Measurements from ENCODE around the gene CKAP2L. TPM values are rescaled to one million over a fixed set of nuclear protein-coding genes. Genes with fewer than 3 reads are reported as not detected.
"Not testable (repeated sequence)": the region's sequence is repeated elsewhere in the genome, so short reads cannot be mapped to it uniquely, and the experiment has no call there.

CKAP2L gene
- total RNA-seq, 1 donor from 2014 or later: 0.30 TPM

DNA sequence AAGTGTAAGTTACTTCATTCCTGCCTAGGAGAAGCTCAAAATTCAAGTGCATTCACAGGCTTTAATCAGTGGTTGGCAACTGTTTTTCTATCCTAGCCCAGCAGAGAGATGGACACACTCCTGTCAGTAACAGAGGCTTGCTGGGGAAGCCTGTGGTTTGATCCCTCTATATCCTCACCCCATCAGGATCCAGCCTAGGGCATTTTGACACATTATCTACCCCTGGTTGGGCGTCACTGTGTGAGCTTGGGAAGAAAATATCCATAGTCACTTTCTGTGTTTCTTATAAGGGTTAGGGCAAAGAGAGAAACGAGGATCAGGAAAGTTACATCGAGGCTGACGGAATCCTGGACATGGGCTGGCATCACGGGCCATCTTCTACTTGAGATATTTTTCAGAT lies 33.6 kb downstream of the CKAP2L start:
- no peak for DNase-seq (ENCODE audit: low spot score)
- intact Hi-C loops (cut with DNase I): no loop called here

DNA sequence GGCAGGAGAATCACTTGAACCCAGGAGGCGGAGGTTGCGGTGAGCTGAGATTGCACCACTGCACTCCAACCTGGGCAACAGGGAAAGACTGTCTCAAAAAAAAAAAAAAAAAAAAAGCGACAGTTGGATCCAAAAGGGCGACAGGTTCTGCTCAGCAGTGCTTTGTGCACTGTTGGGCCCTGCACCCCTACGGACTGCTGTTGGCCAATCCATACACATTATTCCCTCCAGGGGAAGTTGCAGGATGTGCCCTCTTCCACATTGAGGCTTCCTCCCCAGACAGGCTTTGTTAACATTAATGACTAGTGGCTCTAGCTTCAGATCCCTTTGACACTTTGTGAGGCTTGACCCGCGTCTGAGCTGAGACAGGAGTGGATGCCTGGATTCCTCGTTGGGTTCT lies 34.2 kb downstream of the CKAP2L start:
- intact Hi-C loops (cut with DNase I): no loop called here
- no peak for DNase-seq (ENCODE audit: low spot score)

DNA sequence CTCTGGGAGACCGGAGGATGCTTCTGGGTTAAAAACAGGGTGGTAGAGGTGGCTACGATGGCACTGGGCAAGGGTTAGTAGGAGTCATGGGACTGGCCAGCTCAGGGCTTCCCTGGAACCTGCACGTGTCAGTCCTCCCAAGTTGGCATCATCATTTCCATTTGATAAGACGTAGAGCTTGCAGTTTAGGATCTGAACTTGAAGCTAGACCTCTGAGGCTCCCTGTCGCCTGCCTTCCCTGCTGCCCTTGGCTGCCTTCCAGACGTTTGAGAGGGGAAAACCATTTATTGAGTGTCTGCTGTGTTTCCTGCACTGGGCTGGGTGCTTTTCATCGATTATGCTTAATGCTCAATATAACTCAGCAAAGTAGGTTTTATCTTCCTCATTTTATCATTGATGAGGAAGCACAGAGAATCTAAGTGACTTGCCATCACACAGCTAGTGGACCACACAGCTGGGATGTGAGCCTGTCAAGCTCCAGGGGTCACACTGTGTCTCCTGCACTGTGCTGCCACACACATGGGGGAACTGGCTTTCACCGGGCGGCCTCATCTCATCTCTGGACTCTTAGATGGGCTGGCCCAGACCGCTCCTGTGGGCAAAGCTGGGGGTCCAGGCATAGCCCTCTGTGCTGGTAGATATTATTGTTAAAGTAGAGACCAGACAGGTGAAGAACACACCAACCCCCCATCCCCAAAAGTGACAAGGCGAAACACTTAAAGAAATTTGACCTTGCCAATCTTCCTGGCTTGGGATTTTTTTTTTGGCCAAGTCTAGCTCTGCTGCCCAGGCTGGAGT lies 35.8 kb downstream of the CKAP2L start:
- intact Hi-C loops (cut with DNase I): no loop called here
- DNase-seq (ENCODE audit: low spot score): no peak

DNA sequence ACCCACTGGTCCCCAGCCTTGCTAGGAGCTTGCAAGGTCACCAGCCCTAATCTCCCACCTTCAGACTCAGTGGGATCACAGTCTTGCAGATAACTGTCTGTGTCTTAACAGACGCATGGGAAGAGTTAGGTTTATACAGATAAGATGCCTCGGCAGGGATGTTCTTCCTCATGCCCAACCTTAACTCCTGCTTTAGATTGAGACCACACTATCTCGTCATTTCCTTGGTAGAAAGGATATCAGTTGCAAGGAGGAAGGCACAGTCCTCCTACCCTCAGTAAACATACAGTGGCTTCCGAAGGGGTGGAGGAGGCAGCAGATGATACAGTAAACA lies 36.4 kb downstream of the CKAP2L start:
- DNase-seq (ENCODE audit: low spot score): no peak
- intact Hi-C loops (cut with DNase I): no loop called here

DNA sequence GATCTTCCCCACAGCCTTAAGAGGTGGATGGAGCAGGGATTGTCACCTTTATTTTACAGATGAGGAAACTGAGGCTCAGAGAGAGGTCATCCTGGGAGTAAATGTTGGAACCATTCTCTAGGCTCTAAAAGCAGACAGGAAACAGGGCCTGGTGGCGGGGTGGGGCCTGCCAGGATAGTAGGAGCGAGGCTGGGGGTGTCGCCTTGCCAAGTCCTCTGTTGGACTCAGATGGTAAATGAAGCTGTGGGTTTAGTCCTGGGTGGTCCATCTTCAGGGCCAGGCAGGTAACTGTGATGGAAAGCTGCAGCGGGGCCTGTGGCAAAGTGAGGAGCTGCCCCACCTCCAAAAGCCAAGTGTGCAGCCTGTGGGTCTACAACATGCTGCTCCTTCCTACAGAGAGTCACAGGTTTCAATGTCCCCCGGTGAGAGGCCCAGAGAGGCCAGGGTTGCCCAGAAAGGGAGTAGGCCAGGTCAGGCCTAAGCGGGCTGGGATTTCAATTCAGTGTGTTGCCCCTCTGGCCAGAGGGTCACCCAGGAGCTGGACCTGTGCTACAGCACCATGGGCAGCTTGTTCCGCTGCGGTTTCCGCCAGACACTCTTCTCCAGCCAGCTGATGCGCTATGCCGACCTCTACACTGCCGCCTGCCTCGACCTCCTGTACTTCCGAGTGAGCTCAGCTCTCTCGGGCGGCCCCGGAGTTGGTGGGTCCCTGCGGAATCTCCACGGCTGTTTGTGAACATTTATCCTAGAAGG lies 37.0 kb downstream of the CKAP2L start:
- no peak for DNase-seq (ENCODE audit: low spot score)
- intact Hi-C loops (cut with DNase I): no loop called here

DNA sequence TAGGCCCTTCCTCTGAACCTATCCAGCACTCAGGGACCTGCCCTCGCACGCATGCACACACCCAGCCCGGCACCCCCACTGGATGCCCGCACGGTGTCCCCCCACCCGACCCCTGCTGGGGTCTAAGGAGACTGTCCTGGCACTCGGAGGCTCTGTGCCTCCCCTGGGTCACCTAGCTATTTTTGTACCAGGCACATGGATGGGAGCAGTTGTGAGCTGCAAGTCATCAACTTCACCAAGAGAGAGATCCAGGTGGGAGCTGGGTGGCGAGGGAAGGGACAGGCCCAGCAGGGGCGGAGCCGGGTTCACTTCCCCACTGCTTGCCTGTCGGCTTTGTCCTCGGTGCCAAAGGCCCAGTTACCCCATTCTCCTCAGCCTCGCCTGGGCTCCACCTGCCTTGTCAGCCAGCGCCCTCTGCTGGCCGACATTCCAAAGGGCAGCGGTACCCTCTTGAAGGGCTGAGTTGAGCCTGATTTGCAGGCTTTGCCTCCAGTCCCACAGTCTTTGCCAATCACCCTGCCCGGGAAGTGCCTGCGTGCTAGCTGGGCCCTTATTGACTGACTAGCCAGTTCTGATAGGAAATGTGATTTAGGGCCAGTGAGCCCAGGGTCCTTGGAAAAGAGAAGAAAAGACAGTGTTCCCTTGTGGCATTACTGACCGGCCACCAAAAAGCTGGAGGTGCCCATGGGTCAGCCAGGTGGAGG lies 37.8 kb downstream of the CKAP2L start:
- DNase-seq (ENCODE audit: low spot score): peak; percentile 95
- intact Hi-C loops (cut with DNase I): loop anchor here (1.0 kb wide), 2 partner anchors 100 to 126 kb away; no protein-coding TSS in a partner anchor

DNA sequence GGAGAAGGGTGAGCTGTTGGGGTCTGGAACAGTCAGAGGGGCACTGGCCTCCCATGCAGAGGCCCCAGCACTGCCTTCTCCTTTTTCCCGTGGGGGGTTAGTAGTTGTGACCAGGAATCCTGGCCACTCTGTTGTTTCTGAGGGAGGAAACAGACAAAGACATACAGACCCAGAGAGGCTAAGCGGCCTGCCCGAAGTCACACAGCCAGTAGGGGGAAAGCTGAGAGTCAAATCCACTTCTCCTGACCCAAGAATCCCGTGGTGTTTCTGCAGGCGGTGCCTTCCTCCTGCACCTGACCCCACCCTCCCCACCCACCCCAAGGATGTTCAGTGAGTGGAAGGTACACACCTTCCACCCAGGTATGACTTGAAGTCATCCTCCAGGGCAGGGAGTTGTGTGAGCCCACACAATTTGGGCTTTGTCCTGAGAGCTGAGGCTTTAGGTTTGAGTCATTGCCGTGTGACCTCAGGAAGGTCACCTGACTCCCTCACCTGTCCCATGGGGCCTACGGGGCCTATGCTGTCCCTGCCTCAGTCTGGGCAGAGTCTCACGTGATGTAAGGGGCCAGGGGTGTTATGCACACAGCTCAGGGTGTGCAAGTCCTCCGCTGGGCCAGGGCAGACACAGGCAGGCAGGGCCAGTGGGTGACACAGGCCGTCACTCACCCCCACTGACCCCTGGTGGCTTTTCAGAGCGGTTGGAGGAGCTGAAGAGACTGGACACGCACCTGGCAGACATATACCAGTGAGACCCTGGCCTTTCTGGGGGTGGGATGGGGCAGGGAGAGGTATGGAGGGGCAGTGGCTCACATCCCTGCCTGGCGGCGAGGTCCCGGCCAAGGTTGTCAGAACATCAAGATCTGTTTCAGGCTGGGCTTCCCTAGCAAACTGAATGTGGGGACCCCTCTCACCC lies 38.6 kb downstream of the CKAP2L start:
- DNase-seq (ENCODE audit: low spot score): no peak
- intact Hi-C loops (cut with DNase I): loop anchor here (1.0 kb wide), 2 partner anchors 100 to 126 kb away; no protein-coding TSS in a partner anchor

DNA sequence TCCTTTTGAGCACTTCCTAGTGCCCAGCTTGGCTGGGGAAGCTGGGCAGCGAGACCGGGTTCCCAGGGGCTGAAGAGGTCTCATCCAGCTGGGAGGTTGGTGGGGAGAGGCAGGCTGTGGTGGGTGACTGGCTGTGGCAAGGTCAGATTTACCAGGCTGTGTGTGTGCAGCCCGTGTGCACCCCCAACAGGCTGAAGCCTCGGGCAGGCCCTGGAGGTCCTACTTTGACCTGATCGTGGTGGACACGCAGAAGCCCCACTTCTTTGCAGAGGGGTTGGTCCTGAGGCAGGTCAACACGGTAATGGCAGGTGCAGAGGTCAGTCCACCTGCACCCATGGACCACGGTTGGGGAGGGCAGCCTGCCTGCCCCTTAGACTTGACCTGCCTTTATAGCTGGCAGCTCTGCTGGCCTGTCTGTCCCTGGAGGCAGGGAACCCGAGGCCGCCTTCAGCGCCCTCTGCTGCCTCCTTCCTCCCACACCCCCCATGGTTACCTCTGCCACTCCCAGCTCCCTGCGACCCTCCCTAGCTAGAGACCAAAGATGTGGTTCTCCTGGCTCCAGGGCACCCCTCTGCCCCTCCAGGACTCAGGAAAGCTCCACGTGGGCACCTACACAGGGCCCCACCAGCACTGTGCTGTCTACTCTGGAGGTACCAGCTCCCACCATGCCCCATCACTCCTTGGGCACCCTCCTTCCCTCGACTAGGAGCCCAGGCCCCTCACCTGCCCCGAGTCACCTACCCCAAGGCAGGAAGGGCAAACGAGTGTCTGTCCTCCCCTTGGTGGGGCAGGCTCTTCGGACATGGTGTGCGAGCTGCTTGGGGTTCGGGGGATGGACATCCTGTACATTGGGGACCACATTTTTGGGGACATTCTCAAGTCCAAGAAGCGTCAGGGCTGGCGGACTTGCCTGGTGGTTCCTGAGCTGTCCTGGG lies 39.6 kb downstream of the CKAP2L start:
- intact Hi-C loops (cut with DNase I): no loop called here
- no peak for DNase-seq (ENCODE audit: low spot score)

DNA sequence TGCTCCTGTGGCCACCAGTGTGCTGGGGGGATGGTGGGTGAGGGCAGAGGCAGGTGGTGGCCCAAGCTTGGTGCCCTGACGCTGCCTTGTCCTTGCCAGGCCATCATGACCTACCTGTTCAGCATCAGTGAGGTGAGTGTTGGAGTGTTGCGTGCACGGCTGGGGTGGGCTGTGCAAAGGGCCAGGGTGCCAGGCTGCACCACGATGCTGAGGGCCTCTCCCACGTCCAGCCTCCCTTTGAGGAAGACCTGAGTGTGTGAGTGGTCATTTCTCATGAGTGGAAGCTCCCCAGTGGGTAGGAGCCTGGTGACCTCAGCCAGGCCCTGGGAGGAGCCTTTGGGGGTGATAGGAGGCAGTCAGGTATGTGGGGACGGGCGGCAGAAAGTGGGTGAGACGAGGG lies 40.4 kb downstream of the CKAP2L start:
- DNase-seq (ENCODE audit: low spot score): no peak
- intact Hi-C loops (cut with DNase I): no loop called here

DNA sequence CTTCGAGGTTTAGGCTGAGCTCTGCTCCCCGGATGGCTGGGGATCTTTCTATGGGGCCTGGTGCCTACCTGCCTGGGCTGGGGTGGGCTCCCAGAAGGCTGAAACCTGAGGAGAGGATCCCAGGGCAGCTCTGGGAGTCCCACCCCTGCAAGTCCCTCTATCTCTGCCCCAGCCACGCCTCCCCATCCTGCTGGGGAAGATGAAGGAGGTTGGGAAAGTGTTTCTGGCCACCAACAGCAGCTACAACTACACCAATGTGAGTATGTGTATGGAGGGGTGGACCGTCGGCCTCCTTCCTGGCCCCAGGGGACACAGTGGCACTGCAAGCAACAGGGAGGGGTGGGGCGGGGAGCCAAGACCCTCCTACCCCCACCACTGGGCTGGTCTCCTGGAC lies 40.9 kb downstream of the CKAP2L start:
- DNase-seq (ENCODE audit: low spot score): no peak
- intact Hi-C loops (cut with DNase I): no loop called here

DNA sequence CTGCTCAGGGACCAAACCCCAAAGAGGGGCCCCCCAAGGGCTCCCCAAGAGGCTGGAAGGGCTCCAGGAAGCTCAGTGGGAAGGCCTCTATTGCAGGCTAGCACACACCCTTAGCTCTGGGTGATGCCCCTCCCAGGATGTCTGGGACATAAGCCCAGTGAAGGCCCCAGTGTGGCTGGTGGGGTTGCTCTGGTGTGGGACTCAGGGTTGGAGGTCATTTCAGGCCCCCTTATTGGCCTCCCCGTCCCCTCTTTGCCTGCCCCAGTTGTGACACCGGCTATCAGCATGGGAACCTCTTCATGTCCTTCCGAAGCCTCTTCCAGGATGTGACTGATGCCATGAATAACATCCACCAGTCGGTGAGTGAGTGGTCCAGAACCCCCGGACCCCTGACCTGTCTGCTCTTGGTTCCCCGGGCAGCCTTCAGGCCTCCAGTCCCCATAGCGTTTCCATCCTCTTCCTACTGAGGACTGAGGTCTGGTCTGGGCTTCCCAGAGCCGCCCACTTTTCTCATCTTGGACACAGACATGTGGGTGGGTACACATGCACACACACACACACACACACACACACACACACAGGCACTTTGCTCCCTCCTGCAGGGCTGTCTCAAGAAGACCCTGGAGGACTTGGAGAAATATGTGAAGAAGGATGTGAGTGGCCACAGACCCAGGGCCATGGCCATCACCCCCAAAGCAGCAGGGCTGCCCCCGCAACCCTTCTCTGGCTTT lies 41.4 kb downstream of the CKAP2L start:
- no peak for DNase-seq (ENCODE audit: low spot score)
- intact Hi-C loops (cut with DNase I): no loop called here

DNA sequence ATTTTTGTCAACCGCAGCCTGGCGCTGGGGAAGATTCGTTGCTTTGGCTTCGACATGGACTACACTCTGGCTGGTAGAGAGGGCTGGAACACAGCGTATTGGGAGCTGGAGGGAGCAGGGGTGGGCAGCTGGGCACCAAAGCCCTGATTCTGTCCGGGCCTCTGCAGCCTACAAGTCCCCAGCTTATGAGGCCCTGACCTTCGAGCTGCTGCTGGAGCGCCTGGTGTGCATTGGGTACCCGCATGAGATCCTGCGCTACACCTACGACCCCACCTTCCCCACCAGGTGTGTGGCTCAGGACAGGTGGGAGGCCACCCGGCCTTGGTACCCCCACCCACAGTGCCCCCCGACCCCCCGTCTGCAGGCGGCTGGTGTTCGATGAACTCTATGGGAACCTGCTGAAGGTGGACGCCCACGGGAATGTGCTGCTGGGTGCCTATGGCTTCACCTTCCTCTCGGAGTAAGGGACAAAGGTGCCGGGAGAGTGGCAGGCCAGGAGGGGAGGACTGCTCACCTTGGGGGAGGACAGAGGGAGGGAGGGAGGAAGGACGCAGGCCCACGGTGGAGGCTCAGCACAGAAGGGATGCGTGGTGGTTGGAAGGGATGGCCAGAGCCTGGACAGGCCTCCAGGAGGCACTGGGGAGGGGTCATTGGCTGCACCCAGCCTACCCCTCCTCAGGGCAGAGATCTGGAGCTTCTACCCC lies 42.4 kb downstream of the CKAP2L start:
- intact Hi-C loops (cut with DNase I): no loop called here
- DNase-seq (ENCODE audit: low spot score): no peak

DNA sequence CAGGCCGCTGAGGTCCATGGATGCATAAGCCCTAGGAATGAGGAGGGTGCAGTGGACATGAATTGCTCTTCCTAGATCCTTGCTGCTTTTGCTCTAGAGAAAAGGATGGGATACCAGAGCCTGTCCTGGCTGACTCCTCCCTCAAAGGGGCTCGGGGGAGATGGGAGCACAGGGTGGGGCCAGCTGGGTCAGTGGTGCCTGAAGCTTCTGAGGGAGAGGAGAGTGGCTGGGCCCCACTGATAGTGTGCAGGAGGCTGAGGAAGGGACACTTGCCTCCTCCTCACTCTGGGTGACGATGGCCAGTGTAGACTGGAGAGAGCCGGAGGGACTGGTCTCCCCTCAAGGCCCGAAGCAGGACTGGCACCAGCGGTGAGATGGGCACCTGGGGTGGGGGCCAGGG lies 43.6 kb downstream of the CKAP2L start, which contains the start of gene NT5DC4:
TSS of gene NT5DC4 (plus strand) at position 236 of the 400 bp plus-strand sequence. CDS start at position 296, 60 bp downstream.
- intact Hi-C loops (cut with DNase I): no loop called here
- DNase-seq (ENCODE audit: low spot score): no peak

DNA sequence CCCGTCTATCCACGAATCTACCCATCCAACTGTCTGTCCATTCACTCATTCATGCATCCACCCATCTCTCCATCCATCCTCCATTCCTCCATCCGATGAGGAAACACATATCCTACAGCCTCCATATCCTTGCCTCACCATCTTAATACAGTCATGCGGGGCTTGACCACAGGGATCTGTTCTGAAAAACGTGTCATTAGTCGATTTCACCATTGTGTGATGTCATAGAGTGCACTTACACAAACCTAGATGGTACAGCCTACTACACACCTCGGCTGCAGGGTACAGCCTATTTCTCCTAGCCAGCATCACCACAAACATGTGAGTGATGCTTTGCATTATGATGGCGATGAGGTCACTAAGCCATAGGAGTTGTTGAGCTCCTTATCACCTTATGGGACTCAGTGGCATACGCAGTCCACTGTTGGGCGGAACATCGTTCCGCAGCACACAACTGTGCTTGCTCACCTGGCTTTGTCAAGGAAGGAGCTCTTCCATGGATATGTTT lies 45.5 kb downstream of the CKAP2L start:
- intact Hi-C loops (cut with DNase I): no loop called here
- DNase-seq (ENCODE audit: low spot score): no peak

DNA sequence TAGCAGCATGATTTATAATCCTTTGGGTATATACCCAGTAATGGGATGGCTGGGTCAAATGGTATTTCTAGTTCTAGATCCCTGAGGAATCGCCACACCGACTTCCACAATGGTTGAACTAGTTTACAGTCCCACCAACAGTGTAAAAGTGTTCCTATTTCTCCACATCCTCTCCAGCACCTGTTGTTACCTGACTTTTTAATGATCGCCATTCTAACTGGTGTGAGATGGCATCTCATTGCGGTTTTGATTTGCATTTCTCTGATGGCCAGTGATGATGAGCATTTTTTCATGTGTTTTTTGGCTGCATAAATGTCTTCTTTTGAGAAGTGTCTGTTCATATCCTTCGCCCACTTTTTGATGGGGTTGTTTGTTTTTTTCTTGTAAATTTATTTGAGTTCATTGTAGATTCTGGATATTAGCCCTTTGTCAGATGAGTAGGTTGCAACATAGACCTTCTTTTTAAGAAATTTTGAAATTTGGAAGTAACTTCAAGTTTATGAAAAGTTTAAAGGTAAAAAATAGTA lies 47.5 kb downstream of the CKAP2L start:
- intact Hi-C loops (cut with DNase I); DNase-seq (ENCODE audit: low spot score): not testable (repeated sequence)

DNA sequence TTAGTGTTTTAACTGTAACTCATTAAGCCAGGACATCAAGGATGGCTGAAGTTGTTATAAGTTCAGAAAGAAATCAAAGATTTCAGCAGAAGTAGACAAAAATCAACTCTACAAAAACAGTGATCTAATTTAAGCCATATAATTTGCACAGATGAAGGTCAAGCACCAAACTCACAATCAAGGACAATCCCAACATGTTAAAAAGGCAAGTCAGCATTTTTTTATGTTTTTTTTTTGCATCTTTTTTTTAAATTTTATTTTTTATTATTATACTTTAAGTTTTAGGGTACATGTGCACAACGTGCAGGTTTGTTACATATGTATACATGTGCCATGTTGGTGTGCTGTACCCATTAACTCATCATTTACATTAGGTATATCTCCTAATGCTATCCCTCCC lies 48.3 kb downstream of the CKAP2L start:
- DNase-seq (ENCODE audit: low spot score); intact Hi-C loops (cut with DNase I): not testable (repeated sequence)

All from cardiac septum (tissue), 1 donor.